H1 (cell line): ENCODE measurements around the gene TUBB1. TPM values are rescaled to one million over a fixed set of nuclear protein-coding genes. Genes with fewer than 3 reads are reported as not detected.

Source experiments
- CTCF ChIA-PET: fragments of 300-600 bp; sonication (Branson Sonifier 250); formaldehyde crosslinking; loops from one replicate; lab custom pipeline; 2021; ENCODE audit not compliant: partially characterized antibody; lab: Charles Lee
- POLR2A ChIA-PET: fragments of 300-600 bp; sonication (Branson Sonifier 250); formaldehyde crosslinking; loops from one replicate; lab custom pipeline; 2021; ENCODE audit warnings: inconsistent platforms; ENCODE audit not compliant: partially characterized antibody; lab: Charles Lee
- DNase-seq, 2 experiments: peaks; one replicate each; pipeline versions ENCODE4 v3.0.0 to v3.0.0-alpha.2; 2010 to 2022; ENCODE audit warnings: low spot score in 2 of 2, low read depth in 1 of 2, mixed read lengths in 1 of 2
- FAIRE-seq: peaks from 2 replicates; lab custom pipeline; 2011; peaks lifted over from hg19 to GRCh38; lab: Jason Lieb, UNC
- H2AFZ ChIP-seq: 2 replicates; pipeline ENCODE4 v1.8.1; 2012; ENCODE audit warnings: low read length, inconsistent platforms
- H2AK5ac ChIP-seq: 2 replicates; pipeline ENCODE4 v1.6.1; 2013; ENCODE audit warnings: low read depth, low read length
- H2BK120ac ChIP-seq: replicated peaks from 2 replicates; pipeline ENCODE3; 2013; ENCODE audit warnings: low read depth, low read length, inconsistent platforms
- H2BK12ac ChIP-seq: 2 replicates; pipeline ENCODE4 v1.6.1; 2013; ENCODE audit warnings: low read depth, low read length
- H2BK15ac ChIP-seq: 2 replicates; pipeline ENCODE4 v1.6.1; 2013; ENCODE audit warnings: low read length
- H2BK20ac ChIP-seq: 2 replicates; pipeline ENCODE4 v1.6.1; 2013; ENCODE audit warnings: low read length
- H2BK5ac ChIP-seq: 2 replicates; pipeline ENCODE4 v1.6.1; 2013; ENCODE audit warnings: low read depth, low read length
- H3K14ac ChIP-seq: 2 replicates; pipeline ENCODE4 v1.6.1; 2013; ENCODE audit warnings: inconsistent platforms; ENCODE audit not compliant: insufficient read length
- H3K18ac ChIP-seq: 2 replicates; pipeline ENCODE4 v1.6.1; 2013; ENCODE audit warnings: low read length; ENCODE audit errors: extremely low read depth
- H3K23ac ChIP-seq: 2 replicates; pipeline ENCODE4 v1.6.1; 2013; ENCODE audit warnings: inconsistent platforms; ENCODE audit not compliant: insufficient read length
- H3K23me2 ChIP-seq: 2 replicates; pipeline ENCODE4 v1.6.1; 2013; ENCODE audit warnings: low read depth, low read length
- H3K27ac ChIP-seq: 2 replicates; pipeline ENCODE4 v1.6.1; 2011; ENCODE audit warnings: low read depth, low read length, inconsistent platforms
- H3K27me3 ChIP-seq, 4 experiments: replicated peaks in 1 of 4; 1 replicate in 1 of 4; 2 replicates in 3 of 4; pipeline versions ENCODE4 v1.6.1 to v1.8.1; 2011 to 2013; ENCODE audit warnings: low read length in 3 of 4, mild to moderate bottlenecking in 3 of 4, inconsistent platforms in 2 of 4, mixed read lengths in 2 of 4, moderate library complexity in 1 of 4; ENCODE audit not compliant: control insufficient read depth in 3 of 4, insufficient read depth in 3 of 4; ENCODE audit errors: extremely low read depth in 1 of 4
- H3K36me3 ChIP-seq, 4 experiments: 2 replicates each; pipeline versions ENCODE4 v1.6.1 to v1.8.1; 2011 to 2013; ENCODE audit warnings: mild to moderate bottlenecking in 4 of 4, low read length in 3 of 4, moderate library complexity in 2 of 4, control low read depth in 1 of 4, inconsistent platforms in 1 of 4; ENCODE audit not compliant: insufficient read depth in 4 of 4, control insufficient read depth in 2 of 4
- H3K4ac ChIP-seq: replicated peaks from 2 replicates; pipeline ENCODE3; 2013; ENCODE audit warnings: low read length, low read depth, mixed read lengths, inconsistent platforms; ENCODE audit not compliant: insufficient read length
- H3K4me1 ChIP-seq, 4 experiments: replicated peaks in 1 of 4; 1 replicate in 1 of 4; 2 replicates in 3 of 4; pipeline versions ENCODE4 v1.6.1 to v1.8.1; 2011 to 2013; ENCODE audit warnings: low read length in 3 of 4, inconsistent platforms in 2 of 4, mixed read lengths in 1 of 4; ENCODE audit not compliant: insufficient read depth in 4 of 4, control insufficient read depth in 3 of 4
- H3K4me2 ChIP-seq, 2 experiments: 2 replicates each; pipeline versions ENCODE4 v1.6.1 to v1.8.1; 2011 to 2013; ENCODE audit warnings: low read depth in 2 of 2, low read length in 2 of 2, control low read depth in 1 of 2, inconsistent platforms in 1 of 2, mild to moderate bottlenecking in 1 of 2; ENCODE audit not compliant: insufficient read depth in 1 of 2
- H3K4me3 ChIP-seq, 4 experiments: fragments of 200-600, 300-600 bp in 1 of 4; sonication (generic), shearing (Covaris generic), sonication (Bioruptor Twin) in 1 of 4; 2 replicates each; pipeline versions ENCODE4 v1.5.1 to v1.8.1; 2011 to 2016; ENCODE audit warnings: low read length in 4 of 4, low read depth in 3 of 4, control low read depth in 2 of 4, inconsistent platforms in 2 of 4, mild to moderate bottlenecking in 2 of 4, mixed read lengths in 1 of 4, moderate library complexity in 1 of 4; ENCODE audit not compliant: insufficient read depth in 2 of 4; ENCODE audit errors: extremely low read depth in 1 of 4
- H3K56ac ChIP-seq: replicated peaks from 2 replicates; pipeline ENCODE3; 2013; ENCODE audit warnings: low read depth, mild to moderate bottlenecking, mixed read lengths, low read length, inconsistent platforms; ENCODE audit not compliant: insufficient read length
- H3K79me1 ChIP-seq: 2 replicates; pipeline ENCODE4 v1.6.1; 2013; ENCODE audit warnings: low read depth, low read length, control low read depth
- H3K79me2 ChIP-seq, 2 experiments: 2 replicates each; pipeline versions ENCODE4 v1.6.1 to v1.8.1; 2012 to 2013; ENCODE audit warnings: low read length in 2 of 2, mild to moderate bottlenecking in 2 of 2, inconsistent platforms in 1 of 2; ENCODE audit not compliant: insufficient read depth in 2 of 2, control insufficient read depth in 1 of 2
- H3K9ac ChIP-seq, 4 experiments: replicated peaks in 1 of 4; 1 replicate in 1 of 4; 2 replicates in 3 of 4; pipeline versions ENCODE4 v1.6.1 to v1.8.1; 2011 to 2013; ENCODE audit warnings: low read depth in 3 of 4, low read length in 3 of 4, control low read depth in 2 of 4, mild to moderate bottlenecking in 2 of 4, moderate library complexity in 2 of 4, inconsistent platforms in 1 of 4; ENCODE audit errors: extremely low read depth in 1 of 4
- H3K9me3 ChIP-seq, 2 experiments: 2 replicates each; pipeline versions ENCODE4 v1.6.1 to v1.8.1; 2012 to 2013; ENCODE audit warnings: mild to moderate bottlenecking in 2 of 2, moderate library complexity in 2 of 2, control low read depth in 1 of 2, inconsistent platforms in 1 of 2, low read depth in 1 of 2, low read length in 1 of 2, mixed read lengths in 1 of 2; ENCODE audit not compliant: insufficient read depth in 2 of 2
- H4K20me1 ChIP-seq, 2 experiments: replicated peaks in 1 of 2; 2 replicates each; pipeline versions ENCODE3 to v1.8.1; 2011 to 2013; ENCODE audit warnings: inconsistent platforms in 2 of 2, low read length in 2 of 2, mild to moderate bottlenecking in 1 of 2; ENCODE audit not compliant: insufficient read depth in 2 of 2, control insufficient read depth in 1 of 2
- H4K5ac ChIP-seq: 2 replicates; pipeline ENCODE4 v1.6.1; 2013; ENCODE audit warnings: low read length, low read depth, mixed read lengths, inconsistent platforms; ENCODE audit not compliant: insufficient read length
- H4K8ac ChIP-seq: 2 replicates; pipeline ENCODE4 v1.8.0; 2013; ENCODE audit warnings: mild to moderate bottlenecking, moderate library complexity, low read length, inconsistent platforms; ENCODE audit not compliant: insufficient read depth; ENCODE audit errors: extremely low read depth
- H4K91ac ChIP-seq: replicated peaks from 2 replicates; pipeline ENCODE3; 2013; ENCODE audit warnings: low read length, mixed read lengths, inconsistent platforms; ENCODE audit not compliant: insufficient read length
- POU5F1 ChIP-seq: IDR thresholded peaks from 2 replicates; pipeline ENCODE4 v1.6.1; 2011; ENCODE audit warnings: low read depth, mild to moderate bottlenecking, low read length, moderate library complexity
- WGBS, 2 experiments: shearing (Covaris generic) in 1 of 2; methylation state at CpG; one replicate each; pipeline versions ENCODE4 v1.1.6 to v1.1.7; 2013 to 2015; ENCODE audit warnings: low lambda C conversion rate in 2 of 2, mixed read lengths in 2 of 2, inconsistent platforms in 1 of 2, low coverage in 1 of 2, missing lambda C conversion rate in 1 of 2; ENCODE audit not compliant: insufficient replicate concordance in 2 of 2, insufficient coverage in 1 of 2, insufficient read length in 1 of 2; ENCODE audit errors: extremely low coverage in 1 of 2, missing lambda C conversion rate in 1 of 2; 5-methylcytosine and 5-hydroxymethylcytosine counted together
- polyA plus RNA-seq, 7 experiments: library from polyadenylated mRNA; depleted of rRNA in 3 of 7; stranded (reverse) in 5 of 7; unstranded in 2 of 7; fragments of >200 nt in 5 of 7; fragments of 200-250 nt in 2 of 7; gene quantifications; 1 replicate in 5 of 7; 2 replicates in 1 of 7; 4 replicates in 1 of 7; pipeline versions ENCODE4 v1.2.1 to v1.2.3, GENCODE V29; 2011 to 2013; ENCODE audit warnings: missing spikeins in 2 of 7, mixed read lengths in 2 of 7
- total RNA-seq: library from RNA; stranded (reverse); fragmentation: NEBNext Ultra II Directional; extraction: Animal tissue kit (Norgen Biotek cat#: 25700); gene quantifications from 2 replicates; pipeline ENCODE4 v1.2.1, GENCODE V29; 2021
- TF ChIP-seq, protein P1 (sequence below): IDR thresholded peaks from 2 replicates; pipeline ENCODE4 v1.6.1; 2011; ENCODE audit warnings: low read depth, mild to moderate bottlenecking, low read length; ENCODE audit not compliant: insufficient read depth

The TUBB1 gene
- total and polyA plus RNA-seq, 2 of the 8 experiments (the other 6 are each of a cell fraction or from before 2014, with no cell fraction given): not detected

DNA sequence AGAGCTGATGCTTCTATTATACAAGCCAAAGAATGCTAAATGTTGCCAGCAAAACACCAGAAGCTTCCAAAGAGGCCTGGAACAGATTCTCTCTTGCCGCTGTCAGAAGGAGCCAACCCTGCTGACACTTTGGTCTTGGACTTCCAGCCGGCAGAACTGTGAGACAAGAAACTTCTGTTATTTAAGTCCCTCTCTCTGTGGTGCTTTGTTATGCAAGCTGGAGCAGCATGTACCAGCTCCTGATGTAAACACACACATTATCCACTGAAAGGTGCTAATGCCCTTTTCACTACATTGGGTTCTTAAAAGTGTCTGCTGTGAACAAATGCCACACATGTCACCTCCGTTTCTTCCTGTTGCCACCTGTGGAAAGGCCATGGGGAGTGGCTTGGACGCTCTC, 49.3 kb downstream of the TUBB1 start:
- H2AFZ ChIP-seq: no peak overlapping the region
- H2BK120ac ChIP-seq: no peak overlapping the region
- H3K56ac ChIP-seq: no peak overlapping the region
- H2BK12ac ChIP-seq: no peak overlapping the region
- H4K91ac ChIP-seq: no peak overlapping the region
- DNase-seq: no peak
- H3K9ac ChIP-seq: no peak overlapping the region
- H3K9me3 ChIP-seq: no peaks in the 10 kb centered on the region
- H3K18ac ChIP-seq: no peak overlapping the region
- H4K20me1 ChIP-seq: no peaks in the 10 kb centered on the region
- WGBS, 2 experiments: 75% methylated on average over 4 of the region's 4 CpGs; no CpG with 5 or more reads in 1 of the 2 experiments
- no peak overlapping the region for H3K14ac ChIP-seq
- TF ChIP-seq POU5F1: peak; percentile 60; the same call in 1 of the 2 replicates
- TF ChIP-seq, protein P1, sequence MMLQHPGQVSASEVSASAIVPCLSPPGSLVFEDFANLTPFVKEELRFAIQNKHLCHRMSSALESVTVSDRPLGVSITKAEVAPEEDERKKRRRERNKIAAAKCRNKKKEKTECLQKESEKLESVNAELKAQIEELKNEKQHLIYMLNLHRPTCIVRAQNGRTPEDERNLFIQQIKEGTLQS: no peak
- TF ChIP-seq, all 59 proteins: peak for 1
- Histone ChIP-seq H2AK5ac (no peak overlapping the region), H2BK20ac (no peak overlapping the region), H3K36me3 (no peaks in the 10 kb centered on the region), H3K4me2 (no peak overlapping the region), H3K23ac (no peak overlapping the region), H3K79me1 (no peaks in the 10 kb centered on the region), H3K4me3 (no peak overlapping the region), H4K5ac (no peak overlapping the region), H3K4me1 (no peaks in the 10 kb centered on the region; a peak in 1 of 7 replicates), H3K27me3 (no peaks in the 10 kb centered on the region), H3K23me2 (no peaks in the 10 kb centered on the region), H3K27ac (no peak overlapping the region), H3K4ac (no peak overlapping the region), H4K8ac (no peak overlapping the region), H3K79me2 (no peaks in the 10 kb centered on the region), H2BK15ac (no peak overlapping the region), H2BK5ac (no peak overlapping the region)
- ChIA-PET POLR2A (no interaction called here), CTCF (interaction anchor here (0.7 kb wide), 1 partner anchor 21 kb away, joined by 3 read pairs; no protein-coding TSS in a partner anchor)
- no peak for FAIRE-seq
